ENCODE measurements around the gene FDXR.

Gene FDXR

DNA sequence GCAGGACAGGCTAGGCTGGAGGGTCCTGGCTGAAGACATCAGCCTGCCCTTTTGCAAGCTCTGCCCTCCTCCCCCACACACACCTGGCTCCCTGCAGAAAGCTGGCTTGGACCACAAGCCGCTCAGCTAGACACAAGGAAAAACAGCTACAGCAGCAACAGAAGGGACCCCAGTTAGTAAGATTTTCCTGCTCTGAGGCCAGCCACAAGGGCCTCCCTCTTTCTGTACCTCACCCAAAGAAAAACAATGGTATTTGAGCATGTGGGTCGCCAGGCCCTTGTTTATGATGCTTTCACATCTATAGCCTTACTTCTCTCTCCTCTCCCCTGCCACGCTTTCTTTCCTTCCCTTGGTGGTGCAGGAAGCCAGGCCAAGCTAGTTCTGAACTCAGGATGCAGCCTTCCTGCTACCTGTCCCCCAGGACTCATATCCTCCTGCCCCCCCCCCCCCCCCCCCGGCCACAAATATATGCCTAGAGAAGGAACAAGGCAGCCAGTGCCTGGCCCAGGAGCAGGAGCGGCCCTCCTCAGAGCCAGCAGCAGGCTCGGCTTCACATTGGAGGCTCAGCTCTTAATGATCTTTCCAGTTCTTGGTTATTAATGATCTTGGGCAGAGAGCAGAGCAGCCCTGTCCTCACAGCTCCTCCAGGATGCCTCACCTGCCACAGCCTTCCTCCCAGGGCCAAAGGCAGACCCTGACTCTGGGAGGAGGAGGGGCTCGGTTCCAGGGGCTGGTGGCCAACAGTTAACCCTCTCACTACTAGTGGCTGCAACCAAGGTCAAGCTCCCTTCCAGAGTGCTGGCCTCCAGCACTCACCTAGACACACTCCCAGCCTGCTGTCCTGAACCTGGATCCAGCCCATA, 32.6 kb downstream of the FDXR start:
- in situ Hi-C loops (cut with MboI; ENCODE audit: low sequenced_read_pairs), result no loop called here

GRCh38 chr17:74838274-74838673, 34.5 kb downstream of the FDXR start:
- in situ Hi-C loops (cut with MboI; ENCODE audit: low sequenced_read_pairs), result no loop called here

DNA sequence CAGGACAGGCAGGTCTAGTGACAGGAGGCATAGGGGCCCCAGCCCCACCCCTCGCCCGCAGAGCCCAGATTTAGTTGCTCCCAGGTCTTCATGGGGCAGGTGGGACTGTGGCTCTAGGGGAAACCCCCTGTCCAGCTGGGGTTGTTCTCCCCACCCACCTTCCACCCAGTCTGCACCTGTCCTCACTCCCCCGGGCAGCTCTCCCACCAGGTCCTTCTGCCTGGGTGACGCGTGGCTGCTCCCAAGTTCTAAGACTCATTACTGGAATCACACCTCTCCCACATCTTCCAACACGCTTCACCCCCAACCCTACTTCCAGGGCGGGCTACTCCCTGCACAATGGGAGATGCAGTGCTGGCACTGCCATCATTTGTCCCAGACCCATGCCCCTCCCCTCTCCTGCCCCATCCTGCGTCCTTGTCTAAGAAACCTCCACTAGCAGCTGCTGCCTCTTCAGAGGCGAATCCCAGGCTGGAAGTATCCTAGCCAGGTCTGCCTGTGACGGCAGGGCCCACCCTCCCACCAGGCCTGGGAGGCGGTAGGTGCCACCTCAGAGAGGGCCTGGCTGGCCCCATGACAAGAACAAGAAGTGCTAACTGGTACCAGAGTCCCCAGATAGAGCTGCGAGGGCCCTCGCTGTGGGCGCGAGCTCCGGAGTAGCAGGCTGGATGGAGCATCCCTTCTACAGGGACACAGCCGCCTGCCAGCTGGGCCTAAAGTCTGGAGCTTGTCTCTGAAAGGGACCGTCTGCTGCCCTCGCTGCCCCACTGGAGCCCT, 35.9 kb downstream of the FDXR start:
- in situ Hi-C loops (cut with MboI; ENCODE audit: low sequenced_read_pairs), result no loop called here

- in situ Hi-C loops (cut with MboI; ENCODE audit: low sequenced_read_pairs), result no loop called here
Measured at GRCh38 chr17:74836191-74836590, 36.6 kb downstream of the FDXR start.

GRCh38 chr17:74833501-74834377, 39.1 kb downstream of the FDXR start:
- in situ Hi-C loops (cut with MboI; ENCODE audit: low sequenced_read_pairs), result no loop called here

GRCh38 chr17:74832421-74832820, 40.4 kb downstream of the FDXR start:
- in situ Hi-C loops (cut with MboI; ENCODE audit: low sequenced_read_pairs), result no loop called here

- in situ Hi-C loops (cut with MboI; ENCODE audit: low sequenced_read_pairs), result no loop called here
Measured at GRCh38 chr17:74831444-74832146, 41.2 kb downstream of the FDXR start.

DNA sequence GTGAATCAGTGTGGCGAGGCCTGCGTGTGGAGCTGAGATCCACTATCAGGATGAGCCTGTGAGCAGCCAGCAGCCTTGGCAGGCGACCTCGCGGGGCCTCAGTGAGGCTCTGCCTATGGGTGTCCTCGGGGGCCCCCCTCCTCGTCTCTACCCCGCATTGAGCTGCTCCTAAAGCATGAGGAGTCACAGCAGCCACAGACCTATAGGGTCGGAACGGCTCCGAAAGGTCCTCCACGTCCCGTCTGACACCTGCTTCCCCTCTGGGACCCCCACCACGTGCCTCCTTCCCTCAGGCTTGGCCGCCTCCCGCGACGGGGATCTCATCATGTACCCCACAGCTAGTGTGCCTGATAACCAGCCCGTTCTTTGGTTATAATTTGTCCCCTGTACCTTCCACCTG, 41.9 kb downstream of the FDXR start:
- in situ Hi-C loops (cut with MboI; ENCODE audit: low sequenced_read_pairs), result no loop called here

DNA sequence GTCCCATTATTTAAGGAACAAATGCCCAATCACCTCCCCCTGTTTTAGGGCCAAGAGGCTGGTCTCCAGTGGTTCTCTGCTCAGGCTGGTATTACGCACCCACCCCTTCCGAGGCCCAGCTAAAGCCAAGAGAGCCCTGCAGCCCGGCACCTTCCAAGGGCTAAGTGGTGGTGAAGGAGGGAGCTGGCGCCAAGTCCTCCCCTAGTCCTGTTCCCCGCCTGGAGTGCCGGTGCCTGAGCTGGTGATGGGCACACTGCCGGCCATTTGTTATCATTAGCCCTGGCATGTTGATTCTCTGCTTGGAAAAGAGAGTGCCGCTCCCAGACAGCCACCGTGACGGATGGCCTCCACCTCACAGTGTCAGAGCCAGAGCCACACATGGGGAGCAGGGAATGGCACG, 45.0 kb downstream of the FDXR start:
- in situ Hi-C loops (cut with MboI; ENCODE audit: low sequenced_read_pairs), result no loop called here

DNA sequence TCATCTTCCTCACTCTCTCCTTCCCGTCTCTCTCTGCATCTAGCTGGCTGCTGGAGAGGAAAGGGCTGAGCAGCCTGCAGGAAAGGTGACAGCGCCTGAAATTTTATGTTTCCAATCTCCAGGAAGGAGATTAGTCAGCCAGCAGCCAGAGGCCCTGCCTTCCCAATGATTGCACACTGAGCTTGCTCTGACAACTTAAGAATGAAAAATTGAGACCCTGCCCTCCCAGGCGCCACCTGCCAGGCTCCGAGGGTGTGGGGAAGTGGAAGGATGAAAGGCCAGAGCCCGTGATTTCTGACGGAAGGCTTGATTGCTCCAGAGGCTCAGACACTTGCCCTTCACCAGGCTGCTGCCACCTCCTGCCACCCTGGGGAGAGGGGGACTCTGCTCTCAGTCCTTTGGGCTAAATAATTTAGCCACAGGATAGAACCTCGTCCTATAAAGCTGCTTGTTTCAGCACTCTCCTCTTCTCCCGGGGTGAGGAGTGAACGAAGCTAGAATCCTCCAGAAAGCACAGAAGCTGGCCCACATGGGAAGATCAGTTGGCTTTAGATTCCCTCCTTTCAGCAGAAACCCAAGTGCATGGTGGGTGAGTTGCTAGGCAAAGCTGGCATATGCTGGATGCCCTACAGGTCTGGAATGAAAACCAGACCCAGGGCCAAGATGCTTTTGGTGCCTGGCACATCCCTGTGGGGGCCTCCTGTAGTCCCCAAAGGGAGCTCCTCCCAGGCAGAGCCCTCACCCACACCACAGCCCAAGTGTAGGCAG, 46.7 kb downstream of the FDXR start:
- in situ Hi-C loops (cut with MboI; ENCODE audit: low sequenced_read_pairs), result no loop called here

DNA sequence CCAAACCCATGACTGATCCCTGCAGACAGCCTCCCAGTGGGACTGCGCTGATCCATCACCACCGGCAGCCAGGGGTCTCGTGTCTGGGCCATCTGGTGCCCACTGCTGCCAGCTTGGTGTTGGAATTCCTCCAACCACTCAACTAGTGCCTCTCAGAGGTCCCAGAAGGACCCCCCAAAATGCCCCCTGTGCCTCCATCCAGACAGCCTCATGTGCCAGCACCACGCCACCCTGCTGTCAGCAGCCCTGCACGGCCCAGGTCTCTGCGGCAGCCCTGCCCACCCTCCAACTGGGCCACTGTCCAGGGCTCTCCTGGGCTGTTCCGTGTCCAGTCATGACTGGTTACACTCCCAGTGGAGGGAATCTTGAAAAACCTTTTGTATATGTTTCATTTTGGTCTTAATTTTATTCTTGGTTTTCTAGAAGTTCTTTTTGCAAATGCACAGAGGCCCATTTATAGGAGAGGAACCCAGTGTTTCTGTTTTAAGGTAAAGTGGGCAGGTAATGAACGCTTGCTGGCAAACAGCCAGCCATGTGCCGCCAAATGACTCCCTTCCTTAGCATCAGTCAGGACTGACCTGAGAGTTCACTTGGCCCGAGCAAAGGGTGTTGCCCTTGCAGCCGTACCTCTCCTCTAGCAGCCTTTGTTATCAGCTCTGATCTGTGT, 47.7 kb downstream of the FDXR start:
- in situ Hi-C loops (cut with MboI; ENCODE audit: low sequenced_read_pairs), result no loop called here

- in situ Hi-C loops (cut with MboI; ENCODE audit: low sequenced_read_pairs), result no loop called here
Measured at GRCh38 chr17:74822939-74823367, 49.8 kb downstream of the FDXR start.

- in situ Hi-C loops (cut with MboI; ENCODE audit: low sequenced_read_pairs), result no loop called here
Measured at GRCh38 chr17:74822335-74822938, 50.4 kb downstream of the FDXR start.

DNA sequence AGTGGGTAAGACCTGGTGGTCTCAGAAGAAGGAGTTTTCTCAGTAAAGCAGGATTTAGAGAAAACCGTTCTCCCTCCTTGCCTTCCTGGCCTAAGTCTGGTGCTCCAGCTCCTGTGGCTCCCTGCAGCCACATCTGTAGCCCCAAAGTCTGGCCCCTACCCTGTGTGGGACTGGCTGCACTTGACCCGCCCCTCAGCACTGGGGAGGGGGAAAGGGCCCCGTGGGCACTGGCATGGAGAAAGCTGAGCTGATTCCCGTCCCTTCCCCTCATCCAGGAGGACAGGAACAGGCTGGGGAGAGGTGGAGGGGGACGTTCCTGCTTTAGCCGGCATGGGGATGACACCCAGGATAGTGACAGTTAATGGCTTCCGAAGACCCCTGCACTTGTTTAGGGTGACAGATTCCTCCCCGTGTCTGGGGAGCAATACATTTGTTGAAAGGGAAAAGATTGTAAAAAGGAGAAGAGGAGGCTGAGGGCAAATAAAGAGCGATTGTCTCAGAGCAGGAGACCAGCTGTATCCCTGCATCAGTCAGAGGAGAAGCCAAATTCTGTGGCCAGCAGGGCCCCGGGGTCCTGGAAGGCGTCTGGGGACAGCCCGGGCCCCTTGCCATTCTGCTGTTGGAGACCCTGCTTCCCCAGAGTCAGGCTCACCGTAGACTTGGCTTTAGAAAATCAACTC, 51.0 kb downstream of the FDXR start:
- in situ Hi-C loops (cut with MboI; ENCODE audit: low sequenced_read_pairs), result no loop called here

GRCh38 chr17:74819801-74820436, 52.9 kb downstream of the FDXR start:
- in situ Hi-C loops (cut with MboI; ENCODE audit: low sequenced_read_pairs), result no loop called here

DNA sequence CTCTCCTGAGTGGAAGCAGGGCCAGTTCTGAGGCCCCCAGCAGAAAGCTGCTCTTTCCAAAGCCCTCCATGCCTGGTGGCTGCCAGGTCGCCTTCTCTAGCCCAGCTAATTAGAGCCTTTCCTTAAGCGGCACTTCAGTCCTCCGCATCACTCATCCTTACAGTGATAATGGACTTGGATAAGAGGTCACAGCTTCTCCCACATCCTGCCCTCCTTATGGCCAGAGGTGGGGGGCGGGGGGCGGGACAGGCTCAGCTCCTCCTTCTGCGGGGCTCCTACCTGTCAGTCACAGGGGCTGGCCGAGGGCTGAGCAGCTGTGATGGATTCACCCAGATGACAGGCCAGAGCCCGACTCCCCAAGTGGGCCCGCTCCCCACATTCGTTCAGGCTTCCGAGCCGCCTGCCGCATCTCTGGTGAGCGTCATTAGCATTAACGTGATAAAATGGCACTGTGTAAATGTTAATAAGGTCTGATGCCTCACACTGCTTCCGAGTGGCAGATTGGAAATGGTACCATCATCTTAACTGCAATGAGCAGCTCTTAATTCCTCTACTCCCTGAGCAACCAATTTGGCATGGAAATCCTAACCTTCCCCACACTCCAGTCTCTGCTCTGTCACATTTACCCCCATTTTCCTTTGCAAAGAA, 54.4 kb downstream of the FDXR start:
- in situ Hi-C loops (cut with MboI; ENCODE audit: low sequenced_read_pairs), result no loop called here

DNA sequence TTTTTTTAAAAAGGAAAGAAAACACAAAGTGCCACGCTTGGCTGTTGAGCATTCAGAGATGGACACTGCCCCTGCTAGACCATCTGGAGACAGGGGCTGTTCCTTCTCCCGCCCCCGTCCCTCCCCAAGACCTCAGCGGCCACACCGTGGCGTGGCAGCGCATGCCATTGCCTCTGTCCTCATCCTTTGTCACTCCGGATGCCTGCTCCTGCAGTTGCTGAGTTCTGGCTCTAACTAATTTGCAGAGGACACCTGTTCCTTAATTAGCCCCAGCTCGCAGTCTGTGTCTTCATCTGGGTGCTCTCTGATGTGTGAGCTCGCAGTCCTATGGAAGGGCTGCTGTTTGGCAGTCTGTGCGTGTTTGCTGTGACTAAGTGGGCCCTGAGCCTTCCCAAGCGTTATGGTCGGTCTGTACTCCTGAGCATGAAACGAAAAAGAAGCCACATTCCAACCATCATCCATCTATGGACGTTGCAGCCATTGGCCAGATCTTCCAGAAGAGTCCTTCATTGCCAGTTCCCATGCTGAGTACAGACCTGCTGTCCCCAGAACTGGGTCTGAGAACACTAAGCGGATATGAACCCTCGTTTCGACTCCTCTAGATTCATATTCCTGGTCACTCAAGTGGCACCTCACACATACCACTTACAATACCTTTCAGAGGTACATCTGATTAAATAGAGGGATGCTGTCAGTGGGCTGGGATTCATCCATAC, 55.7 kb downstream of the FDXR start:
- in situ Hi-C loops (cut with MboI; ENCODE audit: low sequenced_read_pairs), result no loop called here
